ENCODE data around the gene INPP1.

The INPP1 gene

GRCh38 chr2:190327867-190328572 lies 15.4 kb upstream of the INPP1 start:
- TF ChIP-seq CREB1 (IDR thresholded peaks at IDR 0.05; ENCODE audit: low read depth) (no peak), YY1 (IDR thresholded peaks at IDR 0.05; ENCODE audit: low read depth) (no peak), REST (IDR thresholded peaks at IDR 0.05; ENCODE audit: low read depth) (no peak), TEAD4 (IDR thresholded peaks at IDR 0.05) (no peak), FOXM1 (IDR thresholded peaks at IDR 0.05; ENCODE audit: borderline replicate concordance, low read depth) (no peak), RAD21 (IDR thresholded peaks at IDR 0.05; ENCODE audit: low read depth) (no peak), NFIC (IDR thresholded peaks at IDR 0.05) (no peak), TAF1 (IDR thresholded peaks at IDR 0.05; ENCODE audit: low read depth) (no peak), MAX (IDR thresholded peaks at IDR 0.05) (no peak), TCF12 (IDR thresholded peaks at IDR 0.05; ENCODE audit: low read depth) (no peak), EGR1 (IDR thresholded peaks at IDR 0.05) (no peak), CEBPB (IDR thresholded peaks at IDR 0.05) (no peak), EP300 (IDR thresholded peaks at IDR 0.05; ENCODE audit: borderline replicate concordance) (no peak), ZBTB7A (IDR thresholded peaks at IDR 0.05; ENCODE audit: low read depth) (no peak)
- TF ChIP-seq, protein P1, sequence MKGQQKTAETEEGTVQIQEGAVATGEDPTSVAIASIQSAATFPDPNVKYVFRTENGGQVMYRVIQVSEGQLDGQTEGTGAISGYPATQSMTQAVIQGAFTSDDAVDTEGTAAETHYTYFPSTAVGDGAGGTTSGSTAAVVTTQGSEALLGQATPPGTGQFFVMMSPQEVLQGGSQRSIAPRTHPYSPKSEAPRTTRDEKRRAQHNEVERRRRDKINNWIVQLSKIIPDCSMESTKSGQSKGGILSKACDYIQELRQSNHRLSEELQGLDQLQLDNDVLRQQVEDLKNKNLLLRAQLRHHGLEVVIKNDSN (IDR thresholded peaks at IDR 0.05): no peak

DNA sequence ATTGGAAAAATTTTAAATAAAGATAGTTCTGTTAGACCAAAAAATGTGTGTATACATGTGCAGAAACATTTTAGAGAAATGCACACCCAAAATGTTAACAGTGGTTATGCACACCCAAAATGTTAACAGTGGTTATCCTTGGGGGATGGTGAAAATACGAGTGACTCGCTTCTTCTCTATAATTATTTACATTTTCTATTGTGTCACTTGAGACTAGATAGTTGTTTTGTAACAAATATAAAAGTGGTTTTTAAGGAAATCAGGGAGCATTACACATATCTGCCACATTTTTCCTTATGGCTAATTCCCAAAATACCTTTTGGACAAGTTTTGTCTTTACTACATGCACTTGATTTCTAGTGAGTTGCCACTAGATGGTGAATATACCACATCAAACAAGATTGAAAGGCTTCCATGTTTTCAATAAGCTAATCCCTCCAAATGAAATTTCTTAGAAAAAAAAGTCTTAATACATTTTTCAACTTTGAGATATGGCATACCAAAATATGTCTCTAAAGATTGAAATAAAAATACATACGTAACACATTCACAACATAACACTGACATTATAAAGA lies 14.7 kb upstream of the INPP1 start:
- no peak for TF ChIP-seq FOXM1 (IDR thresholded peaks at IDR 0.05; ENCODE audit: borderline replicate concordance, low read depth)
- TF ChIP-seq CEBPB (IDR thresholded peaks at IDR 0.05): no peak
- peak; percentile 20; the same call in 1 of the 2 replicates for TF ChIP-seq RAD21 (IDR thresholded peaks at IDR 0.05; ENCODE audit: low read depth)
- no peak for TF ChIP-seq REST (IDR thresholded peaks at IDR 0.05; ENCODE audit: low read depth)

- TF ChIP-seq REST (IDR thresholded peaks at IDR 0.05; ENCODE audit: low read depth): no peak
- no peak for TF ChIP-seq MAX (IDR thresholded peaks at IDR 0.05)
- no peak for TF ChIP-seq TAF1 (IDR thresholded peaks at IDR 0.05; ENCODE audit: low read depth)
Measured at GRCh38 chr2:190333395-190333794, 10.0 kb upstream of the INPP1 start.

DNA sequence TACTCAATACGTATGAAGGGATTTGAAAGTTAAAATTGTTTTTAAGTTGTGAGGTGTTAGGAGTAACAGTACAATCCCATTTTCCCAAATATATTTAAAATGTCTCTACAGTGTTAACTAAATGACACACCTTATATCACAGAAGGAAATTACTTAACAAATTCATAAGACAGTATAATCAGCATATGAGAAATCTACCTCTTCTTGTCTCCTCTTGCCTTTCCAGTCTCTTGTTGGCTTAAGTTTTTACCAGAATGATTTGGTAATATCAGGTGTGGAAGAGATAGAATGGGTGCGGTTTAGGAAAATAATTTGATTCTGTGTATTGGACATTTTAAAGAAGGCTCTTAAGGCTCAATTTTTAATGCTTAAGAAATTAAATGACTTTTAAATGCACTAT lies 9.5 kb upstream of the INPP1 start:
- TF ChIP-seq REST (IDR thresholded peaks at IDR 0.05; ENCODE audit: low read depth) (no peak), RAD21 (IDR thresholded peaks at IDR 0.05; ENCODE audit: low read depth) (no peak), CEBPB (IDR thresholded peaks at IDR 0.05) (no peak), CREB1 (IDR thresholded peaks at IDR 0.05; ENCODE audit: low read depth) (no peak), EP300 (IDR thresholded peaks at IDR 0.05; ENCODE audit: borderline replicate concordance) (no peak), TAF1 (IDR thresholded peaks at IDR 0.05; ENCODE audit: low read depth) (no peak), TEAD4 (IDR thresholded peaks at IDR 0.05) (no peak), NFIC (IDR thresholded peaks at IDR 0.05) (no peak), FOXM1 (IDR thresholded peaks at IDR 0.05; ENCODE audit: borderline replicate concordance, low read depth) (no peak), ZBTB7A (IDR thresholded peaks at IDR 0.05; ENCODE audit: low read depth) (no peak), MAX (IDR thresholded peaks at IDR 0.05) (no peak), EGR1 (IDR thresholded peaks at IDR 0.05) (no peak), YY1 (IDR thresholded peaks at IDR 0.05; ENCODE audit: low read depth) (no peak), TCF12 (IDR thresholded peaks at IDR 0.05; ENCODE audit: low read depth) (no peak)
- TF ChIP-seq, protein P1 (IDR thresholded peaks at IDR 0.05): no peak
